Measurements from ENCODE around the gene C19orf38.

Gene C19orf38

GRCh38 chr19:10823690-10824089, 24.5 kb upstream of the C19orf38 start:
- Histone ChIP-seq H3K27me3 (replicated peaks in 2 of 5; ENCODE audit: control insufficient read depth in 4 of 5, insufficient read depth in 5 of 5, low read length in 4 of 5) (no peaks in the 10 kb centered on the region), H3K4me1 (ENCODE audit: control extremely low read depth in 1 of 4, control insufficient read depth in 4 of 4, insufficient read depth in 4 of 4, low read length in 3 of 4) (peaks cover 0 to 10% (median 4%) of the 10 kb centered on the region in 4 experiments), H3K9me3 (ENCODE audit: control extremely low read depth in 1 of 5, control insufficient read depth in 4 of 5, insufficient read depth in 2 of 5, low read depth in 1 of 5, low read length in 4 of 5) (no peaks in the 10 kb centered on the region), H3K27ac (ENCODE audit: insufficient read depth in 1 of 2, low read depth in 1 of 2, low read length in 2 of 2, poor library complexity in 1 of 2, severe bottlenecking in 2 of 2) (no peak overlapping the region), H3K36me3 (ENCODE audit: control insufficient read depth in 4 of 4, insufficient read depth in 4 of 4, low read length in 3 of 4) (peaks cover 2 to 60% (median 43%) of the 10 kb centered on the region in 4 experiments), H3K4me3 (ENCODE audit: control insufficient read depth in 1 of 7, extremely low read depth in 1 of 7, insufficient read depth in 4 of 7, low read depth in 2 of 7, low read length in 6 of 7) (no peak overlapping the region)
- CTCF ChIA-PET, result interaction anchor here (1.0 to 1.6 kb wide), 2 partner anchors 9 to 34 kb away, joined by 4 to 5 read pairs; no protein-coding TSS in a partner anchor
- POLR2A ChIA-PET, result no interaction called here
- 96% methylated on average over 12 of the region's 12 CpGs for WGBS (ENCODE audit: insufficient coverage)
- no peak for DNase-seq

DNA sequence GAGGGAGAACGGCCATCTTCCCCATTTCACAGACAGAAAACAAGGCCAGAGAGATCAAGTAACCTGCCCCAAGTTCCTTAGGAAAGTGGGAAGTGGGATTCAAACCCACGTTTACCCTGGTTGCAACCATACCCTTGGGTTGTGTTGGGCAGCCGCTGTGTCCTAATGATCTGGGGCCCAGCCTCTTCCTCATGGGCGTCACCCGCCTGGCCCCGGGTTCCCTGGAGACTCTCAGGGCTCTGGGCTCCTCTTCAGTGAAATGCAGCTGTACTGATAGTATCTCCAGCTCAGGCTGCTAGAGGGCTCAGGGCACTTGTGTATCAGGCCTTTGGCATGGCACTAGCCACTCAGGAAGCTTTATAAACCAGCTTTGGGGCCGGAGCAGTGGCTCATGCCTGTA, 22.0 kb upstream of the C19orf38 start:
- WGBS (ENCODE audit: insufficient coverage), result 94% methylated on average over 7 of the region's 7 CpGs
- no peak for DNase-seq
- Histone ChIP-seq H3K4me1 (ENCODE audit: control extremely low read depth in 1 of 4, control insufficient read depth in 4 of 4, insufficient read depth in 4 of 4, low read length in 3 of 4) (peaks cover 0 to under 1% (median 0%) of the 10 kb centered on the region in 4 experiments), H3K9me3 (ENCODE audit: control extremely low read depth in 1 of 5, control insufficient read depth in 4 of 5, insufficient read depth in 2 of 5, low read depth in 1 of 5, low read length in 4 of 5) (no peaks in the 10 kb centered on the region), H3K27ac (ENCODE audit: insufficient read depth in 1 of 2, low read depth in 1 of 2, low read length in 2 of 2, poor library complexity in 1 of 2, severe bottlenecking in 2 of 2) (no peak overlapping the region), H3K4me3 (ENCODE audit: control insufficient read depth in 1 of 7, extremely low read depth in 1 of 7, insufficient read depth in 4 of 7, low read depth in 2 of 7, low read length in 6 of 7) (no peak overlapping the region), H3K27me3 (replicated peaks in 2 of 5; ENCODE audit: control insufficient read depth in 4 of 5, insufficient read depth in 5 of 5, low read length in 4 of 5) (no peaks in the 10 kb centered on the region), H3K36me3 (ENCODE audit: control insufficient read depth in 4 of 4, insufficient read depth in 4 of 4, low read length in 3 of 4) (peaks cover 5 to 64% (median 44%) of the 10 kb centered on the region in 4 experiments)
- CTCF ChIA-PET, result interaction anchor here (1.1 to 2.0 kb wide), 5 partner anchors 10 to 109 kb away, joined by 3 to 7 read pairs (median 3); partner anchors contain the start of gene TMED1
- POLR2A ChIA-PET, result no interaction called here

DNA sequence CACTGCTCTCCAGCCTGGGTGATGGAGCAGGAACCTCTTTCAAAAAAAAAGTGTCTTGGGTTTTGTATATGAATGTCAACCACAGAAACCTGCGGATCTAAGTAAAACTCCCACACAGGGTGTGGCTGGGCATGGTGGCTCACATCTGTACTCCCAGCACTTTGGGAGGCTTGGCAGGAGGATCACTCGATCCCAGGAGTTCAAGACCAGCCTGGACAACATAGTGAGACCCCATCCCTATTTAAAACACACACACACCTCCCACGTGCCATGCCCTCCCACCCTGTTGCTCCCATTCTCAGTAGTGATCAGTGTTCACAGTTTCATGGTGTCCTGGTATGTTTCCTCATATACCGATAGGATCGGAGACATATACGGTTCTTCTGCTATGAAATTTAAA, 21.4 kb upstream of the C19orf38 start:
- Histone ChIP-seq H3K4me3 (ENCODE audit: control insufficient read depth in 1 of 7, extremely low read depth in 1 of 7, insufficient read depth in 4 of 7, low read depth in 2 of 7, low read length in 6 of 7) (no peak overlapping the region), H3K9me3 (ENCODE audit: control extremely low read depth in 1 of 5, control insufficient read depth in 4 of 5, insufficient read depth in 2 of 5, low read depth in 1 of 5, low read length in 4 of 5) (no peaks in the 10 kb centered on the region), H3K36me3 (ENCODE audit: control insufficient read depth in 4 of 4, insufficient read depth in 4 of 4, low read length in 3 of 4) (peaks cover 5 to 67% (median 46%) of the 10 kb centered on the region in 4 experiments), H3K4me1 (ENCODE audit: control extremely low read depth in 1 of 4, control insufficient read depth in 4 of 4, insufficient read depth in 4 of 4, low read length in 3 of 4) (no peaks in the 10 kb centered on the region), H3K27ac (ENCODE audit: insufficient read depth in 1 of 2, low read depth in 1 of 2, low read length in 2 of 2, poor library complexity in 1 of 2, severe bottlenecking in 2 of 2) (no peak overlapping the region), H3K27me3 (replicated peaks in 2 of 5; ENCODE audit: control insufficient read depth in 4 of 5, insufficient read depth in 5 of 5, low read length in 4 of 5) (no peaks in the 10 kb centered on the region)
- 94% methylated on average over 6 of the region's 6 CpGs for WGBS (ENCODE audit: insufficient coverage)
- POLR2A ChIA-PET, result no interaction called here
- CTCF ChIA-PET, result interaction anchor here (1.2 to 4.7 kb wide), 6 partner anchors 9 to 38 kb away, joined by 3 to 31 read pairs (median 5); partner anchors contain the start of gene TMED1
- DNase-seq, result no peak

GRCh38 chr19:10828981-10829821, 19.0 kb upstream of the C19orf38 start:
- ChIA-PET CTCF (interaction anchor here (0.5 to 4.7 kb wide), 13 partner anchors 9 to 130 kb away, joined by 3 to 31 read pairs (median 3); partner anchors contain the start of gene QTRT1), POLR2A (no interaction called here)
- no peak overlapping the region for H3K4me3 ChIP-seq (ENCODE audit: control insufficient read depth in 1 of 7, extremely low read depth in 1 of 7, insufficient read depth in 4 of 7, low read depth in 2 of 7, low read length in 6 of 7)
- no peaks in the 10 kb centered on the region for H3K27me3 ChIP-seq (replicated peaks in 2 of 5; ENCODE audit: control insufficient read depth in 4 of 5, insufficient read depth in 5 of 5, low read length in 4 of 5)
- WGBS (ENCODE audit: insufficient coverage), result 96% methylated on average over 26 of the region's 26 CpGs
- DNase-seq, result peak in 2 of 3 donors; percentile 24 to 33
- H3K9me3 ChIP-seq (ENCODE audit: control extremely low read depth in 1 of 5, control insufficient read depth in 4 of 5, insufficient read depth in 2 of 5, low read depth in 1 of 5, low read length in 4 of 5), result no peaks in the 10 kb centered on the region
- H3K36me3 ChIP-seq (ENCODE audit: control insufficient read depth in 4 of 4, insufficient read depth in 4 of 4, low read length in 3 of 4), result peaks cover 13 to 75% (median 54%) of the 10 kb centered on the region in 4 experiments
- no peak overlapping the region for H3K27ac ChIP-seq (ENCODE audit: insufficient read depth in 1 of 2, low read depth in 1 of 2, low read length in 2 of 2, poor library complexity in 1 of 2, severe bottlenecking in 2 of 2)
- H3K4me1 ChIP-seq (ENCODE audit: control extremely low read depth in 1 of 4, control insufficient read depth in 4 of 4, insufficient read depth in 4 of 4, low read length in 3 of 4), result no peaks in the 10 kb centered on the region

GRCh38 chr19:10829967-10830366, 18.2 kb upstream of the C19orf38 start:
- Histone ChIP-seq H3K27me3 (replicated peaks in 2 of 5; ENCODE audit: control insufficient read depth in 4 of 5, insufficient read depth in 5 of 5, low read length in 4 of 5) (no peaks in the 10 kb centered on the region), H3K4me1 (ENCODE audit: control extremely low read depth in 1 of 4, control insufficient read depth in 4 of 4, insufficient read depth in 4 of 4, low read length in 3 of 4) (peaks cover 0 to 2% (median under 1%) of the 10 kb centered on the region in 4 experiments), H3K36me3 (ENCODE audit: control insufficient read depth in 4 of 4, insufficient read depth in 4 of 4, low read length in 3 of 4) (peaks cover 13 to 69% (median 50%) of the 10 kb centered on the region in 4 experiments), H3K27ac (ENCODE audit: insufficient read depth in 1 of 2, low read depth in 1 of 2, low read length in 2 of 2, poor library complexity in 1 of 2, severe bottlenecking in 2 of 2) (no peak overlapping the region), H3K4me3 (ENCODE audit: control insufficient read depth in 1 of 7, extremely low read depth in 1 of 7, insufficient read depth in 4 of 7, low read depth in 2 of 7, low read length in 6 of 7) (no peak overlapping the region), H3K9me3 (ENCODE audit: control extremely low read depth in 1 of 5, control insufficient read depth in 4 of 5, insufficient read depth in 2 of 5, low read depth in 1 of 5, low read length in 4 of 5) (no peaks in the 10 kb centered on the region)
- no peak for DNase-seq
- CTCF ChIA-PET, result interaction anchor here (0.6 to 4.7 kb wide), 10 partner anchors 8 to 113 kb away, joined by 3 to 31 read pairs (median 4); no protein-coding TSS in a partner anchor
- WGBS (ENCODE audit: insufficient coverage), result 97% methylated on average over 11 of the region's 16 CpGs
- POLR2A ChIA-PET, result no interaction called here

DNA sequence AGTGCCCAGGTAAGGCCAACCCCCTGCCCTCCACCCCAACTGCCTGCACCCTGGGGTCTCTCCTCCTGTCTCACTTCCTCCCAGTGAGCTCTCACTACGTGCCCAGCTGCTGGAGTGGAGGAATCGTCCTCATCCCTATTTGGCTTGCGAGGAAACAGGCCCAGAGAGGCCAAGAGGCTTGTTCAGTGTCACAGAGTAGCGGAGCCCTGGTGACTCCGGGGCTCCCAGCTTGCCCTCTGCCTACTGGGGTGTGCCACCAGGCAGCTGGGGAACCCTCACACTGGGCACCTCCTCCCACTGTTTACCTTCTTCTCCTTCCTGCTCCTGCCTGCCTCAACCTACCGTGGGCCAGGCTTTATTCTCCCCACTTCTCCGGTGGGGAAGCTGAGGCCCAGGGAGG, 17.8 kb upstream of the C19orf38 start:
- CTCF ChIA-PET, result interaction anchor here (0.6 to 4.7 kb wide), 7 partner anchors 8 to 35 kb away, joined by 3 to 31 read pairs (median 3); no protein-coding TSS in a partner anchor
- 96% methylated on average over 5 of the region's 7 CpGs for WGBS (ENCODE audit: insufficient coverage)

More for the DNA sequence above, 17.8 kb upstream of the C19orf38 start:
- Histone ChIP-seq H3K4me3 (ENCODE audit: control insufficient read depth in 1 of 7, extremely low read depth in 1 of 7, insufficient read depth in 4 of 7, low read depth in 2 of 7, low read length in 6 of 7) (no peak overlapping the region), H3K27ac (ENCODE audit: insufficient read depth in 1 of 2, low read depth in 1 of 2, low read length in 2 of 2, poor library complexity in 1 of 2, severe bottlenecking in 2 of 2) (no peak overlapping the region), H3K9me3 (ENCODE audit: control extremely low read depth in 1 of 5, control insufficient read depth in 4 of 5, insufficient read depth in 2 of 5, low read depth in 1 of 5, low read length in 4 of 5) (no peaks in the 10 kb centered on the region), H3K27me3 (replicated peaks in 2 of 5; ENCODE audit: control insufficient read depth in 4 of 5, insufficient read depth in 5 of 5, low read length in 4 of 5) (no peaks in the 10 kb centered on the region), H3K36me3 (ENCODE audit: control insufficient read depth in 4 of 4, insufficient read depth in 4 of 4, low read length in 3 of 4) (peaks cover 13 to 67% (median 50%) of the 10 kb centered on the region in 4 experiments), H3K4me1 (ENCODE audit: control extremely low read depth in 1 of 4, control insufficient read depth in 4 of 4, insufficient read depth in 4 of 4, low read length in 3 of 4) (peaks cover 0 to 6% (median 4%) of the 10 kb centered on the region in 4 experiments)
- DNase-seq, result no peak
- POLR2A ChIA-PET, result no interaction called here
